Heart left ventricle (tissue), 16 donors: ENCODE measurements around the gene ISOC2. TPM values are rescaled to one million over a fixed set of nuclear protein-coding genes. Genes with fewer than 3 reads are reported as not detected.

Experiments used
- ATAC-seq, 4 donors: fragments of 200-7000 bp; cut with Tn5 transposase; one replicate each; pipeline ENCODE4 v1.9.1; 2020 to 2022; ENCODE audit warnings: moderate library complexity in 4 of 4, mild to moderate bottlenecking in 3 of 4, moderate number of reproducible peaks in 1 of 4
- DNase-seq, 5 donors: peaks; one replicate each; pipeline ENCODE4 v3.0.0-alpha.2; 2020
- H3K27ac ChIP-seq, 12 donors: fragments of 200-600 bp; sonication (generic) in 4 of 12; one replicate each; pipeline versions ENCODE4 v1.5.0 to v1.8.0; 2016 to 2022; ENCODE audit warnings: mild to moderate bottlenecking in 2 of 12
- H3K27me3 ChIP-seq, 9 donors: fragments of 200-600 bp; sonication (generic) in 2 of 9; one replicate each; pipeline versions ENCODE4 v1.5.1 to v1.8.0; 2016 to 2022; ENCODE audit warnings: mild to moderate bottlenecking in 3 of 9
- H3K36me3 ChIP-seq, 9 donors: fragments of 200-600 bp; sonication (generic) in 2 of 9; one replicate each; pipeline versions ENCODE4 v1.5.0 to v1.8.0; 2018 to 2022; ENCODE audit warnings: mild to moderate bottlenecking in 2 of 9
- H3K4me1 ChIP-seq, 12 donors: fragments of 200-600 bp; sonication (generic) in 4 of 12; one replicate each; pipeline versions ENCODE4 v1.5.0 to v1.8.0; 2016 to 2022; ENCODE audit warnings: mild to moderate bottlenecking in 3 of 12
- H3K4me3 ChIP-seq, 12 donors: fragments of 200-600 bp; sonication (generic) in 4 of 12; one replicate each; pipeline versions ENCODE4 v1.5.0 to v1.8.0; 2017 to 2022; ENCODE audit warnings: mild to moderate bottlenecking in 9 of 12, moderate library complexity in 4 of 12
- H3K9me3 ChIP-seq, 12 donors: fragments of 200-600 bp; sonication (generic) in 4 of 12; one replicate each; pipeline versions ENCODE4 v1.5.0 to v1.8.0; 2016 to 2022; ENCODE audit warnings: mild to moderate bottlenecking in 1 of 12
- POLR2A ChIP-seq, 2 donors: fragments of 450-650 bp; IDR thresholded peaks; one replicate each; pipeline ENCODE4 v1.6.1; 2017; ENCODE audit warnings: antibody characterized with exemption in 2 of 2, mild to moderate bottlenecking in 2 of 2, moderate library complexity in 2 of 2
- WGBS, 4 donors: extraction: QIAGEN DNeasy Blood & Tissue Kit in 2 of 4; methylation state at CpG; one replicate each; pipeline versions ENCODE4 v1.1.5 to v1.1.7; 2013 to 2018; 5-methylcytosine and 5-hydroxymethylcytosine counted together
- intact Hi-C, 10 donors: fragments of 100-400 bp; cut with DNase I; formaldehyde crosslinking; loops; one replicate each; pipeline versions ENCODE4 v1.11.1 to v1.14.2; 2022
- polyA plus RNA-seq, 2 donors: library from polyadenylated mRNA; stranded (reverse); fragments of 200-250 nt; gene quantifications; one replicate each; pipeline ENCODE4 v1.2.3, GENCODE V29; 2013
- total RNA-seq, 9 donors: library from RNA; depleted of rRNA in 2 of 9; stranded (reverse); fragments of >200 nt in 2 of 9; fragmentation: NEBNext Ultra II Directional in 3 of 9; extraction: Animal tissue kit (Norgen Biotek cat#: 25700) in 3 of 9; gene quantifications; one replicate each; pipeline versions ENCODE4 v1.1.0 to v1.2.4, GENCODE V29; 2016 to 2023
- TF ChIP-seq, protein P1 (sequence below), 12 donors: fragments of 200-600 bp; sonication (generic) in 4 of 12; IDR thresholded peaks; one replicate each; pipeline versions ENCODE4 v1.5.0 to v1.8.0; 2018 to 2022; ENCODE audit warnings: antibody characterized with exemption in 12 of 12, mild to moderate bottlenecking in 5 of 12
- donor health status: ischemic (EF 13 %, LVEDD 7.1; RV severe dilation, severe dysfunction).
- donor health status: healthy with polysubstance abuse.
- donor health status: DM: no; HTN: yes; CAD: no.
- donor health status: DM: no; HTN: no; CAD: no.
- donor health status: ischemic (EF 25% LVEDD 6.9; RV normal size, moderate dysfunction).
- donor health status: ischemic (EF 25% LVEDD 5.7; RV mildly dilated, moderate dysfunction).
- donor health status: healthy.
- donor health status: DM: yes; HTN: yes; CAD: no.
- donor health status: ischemic (EF 35%, LVEDD 5.7; RV mildly dilated, moderate dysfunction).
- donor health status: nonischemic (EF 11% LVEDD 7.7; RV severe dilation, severe dysfunction).
- donor health status: DM: yes; HTN: yes; CAD: no.
- donor health status: PGD.
- donor health status: ischemic (EF 29% LVEDD 5.4; RV normal size, mild dysfunction).
- donor health status: nonischemic (EF 23%, LVEDD 6.1; RV moderate dilation, normal function).

ISOC2 gene
- total and polyA plus RNA-seq, 11 donors = 36.9 to 102 (median 51.1) TPM

- no peaks in the 10 kb centered on the region for H3K9me3 ChIP-seq
- intact Hi-C loops = no loop called here
Measured at GRCh38 chr19:55437410-55437809, 24.0 kb downstream of the ISOC2 start.

GRCh38 chr19:55436847-55437246 is 24.6 kb downstream of the ISOC2 start:
- Histone ChIP-seq H3K9me3 (no peaks in the 10 kb centered on the region), H3K4me1 (peaks cover 0 to 21% (median 0%) of the 10 kb centered on the region in 12 donors), H3K4me3 (no peak overlapping the region), H3K27me3 (peaks cover 50 to 76% (median 68%) of the 10 kb centered on the region in 9 donors), H3K27ac (no peak overlapping the region), H3K36me3 (no peaks in the 10 kb centered on the region)
- no peak for ATAC-seq
- 38 to 51% (median 42%) methylated on average over 6 to 8 of the region's 8 CpGs for WGBS, 4 donors
- intact Hi-C loops = no loop called here
- no peak for DNase-seq
- TF ChIP-seq, protein P1, sequence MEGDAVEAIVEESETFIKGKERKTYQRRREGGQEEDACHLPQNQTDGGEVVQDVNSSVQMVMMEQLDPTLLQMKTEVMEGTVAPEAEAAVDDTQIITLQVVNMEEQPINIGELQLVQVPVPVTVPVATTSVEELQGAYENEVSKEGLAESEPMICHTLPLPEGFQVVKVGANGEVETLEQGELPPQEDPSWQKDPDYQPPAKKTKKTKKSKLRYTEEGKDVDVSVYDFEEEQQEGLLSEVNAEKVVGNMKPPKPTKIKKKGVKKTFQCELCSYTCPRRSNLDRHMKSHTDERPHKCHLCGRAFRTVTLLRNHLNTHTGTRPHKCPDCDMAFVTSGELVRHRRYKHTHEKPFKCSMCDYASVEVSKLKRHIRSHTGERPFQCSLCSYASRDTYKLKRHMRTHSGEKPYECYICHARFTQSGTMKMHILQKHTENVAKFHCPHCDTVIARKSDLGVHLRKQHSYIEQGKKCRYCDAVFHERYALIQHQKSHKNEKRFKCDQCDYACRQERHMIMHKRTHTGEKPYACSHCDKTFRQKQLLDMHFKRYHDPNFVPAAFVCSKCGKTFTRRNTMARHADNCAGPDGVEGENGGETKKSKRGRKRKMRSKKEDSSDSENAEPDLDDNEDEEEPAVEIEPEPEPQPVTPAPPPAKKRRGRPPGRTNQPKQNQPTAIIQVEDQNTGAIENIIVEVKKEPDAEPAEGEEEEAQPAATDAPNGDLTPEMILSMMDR (IDR thresholded peaks at IDR 0.05) = no peak
- no peak for TF ChIP-seq POLR2A (IDR thresholded peaks at IDR 0.05)

More at GRCh38 chr19:55437410-55437809, 24.0 kb downstream of the ISOC2 start:
- TF ChIP-seq POLR2A (IDR thresholded peaks at IDR 0.05) = no peak
- TF ChIP-seq, protein P1 (IDR thresholded peaks at IDR 0.05) = no peak
- DNase-seq = peak in 3 of 5 donors; percentile 51 to 64 (median 57)
- Histone ChIP-seq H3K27ac (no peak overlapping the region), H3K27me3 (peaks cover 47 to 76% (median 65%) of the 10 kb centered on the region in 9 donors), H3K4me1 (peaks cover 0 to 27% (median 0%) of the 10 kb centered on the region in 12 donors), H3K36me3 (no peaks in the 10 kb centered on the region), H3K4me3 (no peak overlapping the region)
- peak; percentile 56 to 88 (median 82) for ATAC-seq
- WGBS, 4 donors = 1 to 4% (median 2%) methylated on average over 4 to 17 of the region's 17 CpGs

- intact Hi-C loops = no loop called here
- 85 to 98% (median 94%) methylated on average over 4 of the region's 4 CpGs for WGBS, 4 donors
- H3K9me3 ChIP-seq = no peaks in the 10 kb centered on the region
- no peak overlapping the region for H3K27ac ChIP-seq
- H3K27me3 ChIP-seq = peaks cover 39 to 74% (median 56%) of the 10 kb centered on the region in 9 donors
- ATAC-seq (no peak), DNase-seq (peak in 1 of 5 donors; percentile 3)
- H3K36me3 ChIP-seq = no peaks in the 10 kb centered on the region
- TF ChIP-seq, protein P1 (IDR thresholded peaks at IDR 0.05) = no peak
- no peak for TF ChIP-seq POLR2A (IDR thresholded peaks at IDR 0.05)
- no peak overlapping the region for H3K4me3 ChIP-seq
- H3K4me1 ChIP-seq = peaks cover 0 to 6% (median 0%) of the 10 kb centered on the region in 12 donors
Measured at GRCh38 chr19:55435020-55435419, 26.4 kb downstream of the ISOC2 start.

- H3K4me3 ChIP-seq = no peak overlapping the region
- TF ChIP-seq, protein P1 (IDR thresholded peaks at IDR 0.05) = no peak
- TF ChIP-seq POLR2A (IDR thresholded peaks at IDR 0.05) = no peak
- DNase-seq (no peak), ATAC-seq (no peak)
- peaks cover 41 to 75% (median 53%) of the 10 kb centered on the region in 9 donors for H3K27me3 ChIP-seq
- H3K36me3 ChIP-seq = no peaks in the 10 kb centered on the region
- no peaks in the 10 kb centered on the region for H3K9me3 ChIP-seq
- H3K27ac ChIP-seq = no peak overlapping the region
- WGBS, 4 donors = 64 to 88% (median 70%) methylated on average over 4 of the region's 4 CpGs
- H3K4me1 ChIP-seq = peaks cover 0 to 6% (median 0%) of the 10 kb centered on the region in 12 donors
- intact Hi-C loops = no loop called here
Measured at GRCh38 chr19:55434356-55434919, 27.0 kb downstream of the ISOC2 start.
